Loucy (cell line): Measurements from ENCODE around the gene CHST9.

Source experiments
- H2AFZ ChIP-seq: fragments of 200-600 bp; sonication (generic); 2 replicates; pipeline ENCODE4 v1.6.0; 2016; ENCODE audit warnings: antibody characterized with exemption, mild to moderate bottlenecking, low read length, moderate library complexity
- H3F3A ChIP-seq: fragments of 200-600 bp; 2 replicates; pipeline ENCODE4 v1.6.0; 2016; ENCODE audit warnings: antibody characterized with exemption, low read depth, mild to moderate bottlenecking
- H3K27me3 ChIP-seq: fragments of 200-600 bp; sonication (generic); 2 replicates; pipeline ENCODE4 v1.6.1; 2014; ENCODE audit warnings: low read length, mild to moderate bottlenecking; ENCODE audit not compliant: insufficient read depth, poor library complexity, severe bottlenecking
- H3K36me3 ChIP-seq: fragments of 200-600 bp; sonication (generic); 2 replicates; pipeline ENCODE4 v1.6.1; 2016; ENCODE audit warnings: low read length; ENCODE audit not compliant: insufficient read depth
- H3K4me1 ChIP-seq: fragments of 200-600 bp; sonication (generic); 2 replicates; pipeline ENCODE4 v1.5.1; 2014; ENCODE audit warnings: low read length, mild to moderate bottlenecking; ENCODE audit not compliant: insufficient read depth, poor library complexity, severe bottlenecking
- H3K4me2 ChIP-seq: fragments of 200-600 bp; sonication (generic); 2 replicates; pipeline ENCODE4 v1.6.0; 2014; ENCODE audit warnings: antibody characterized with exemption, low read length, low read depth, mild to moderate bottlenecking; ENCODE audit not compliant: poor library complexity, severe bottlenecking
- H3K4me3 ChIP-seq: fragments of 200-600 bp; sonication (generic); 2 replicates; pipeline ENCODE4 v1.5.1; 2014; ENCODE audit warnings: low read length, mild to moderate bottlenecking, mixed read lengths; ENCODE audit not compliant: poor library complexity, severe bottlenecking
- H3K79me2 ChIP-seq: fragments of 200-600 bp; sonication (generic); 2 replicates; pipeline ENCODE4 v1.6.1; 2014; ENCODE audit warnings: low read length; ENCODE audit not compliant: insufficient read depth
- H3K9ac ChIP-seq: fragments of 200-600 bp; sonication (generic); 2 replicates; pipeline ENCODE4 v1.6.0; 2014; ENCODE audit warnings: mild to moderate bottlenecking, low read depth, low read length, moderate library complexity; ENCODE audit not compliant: poor library complexity, severe bottlenecking
- H3K9me2 ChIP-seq: fragments of 200-600 bp; sonication (generic); replicated peaks from 2 replicates; pipeline ENCODE4 v1.6.1; 2016; ENCODE audit warnings: low read depth, low read length, mixed read lengths
- H3K9me3 ChIP-seq: fragments of 200-600 bp; sonication (generic); 2 replicates; pipeline ENCODE4 v1.6.1; 2014; ENCODE audit warnings: mild to moderate bottlenecking, antibody characterized with exemption, low read length, low read depth; ENCODE audit not compliant: insufficient read depth
- H4K20me1 ChIP-seq: fragments of 200-600 bp; sonication (generic); 2 replicates; pipeline ENCODE4 v1.6.0; 2014; ENCODE audit warnings: antibody characterized with exemption, low read length, mild to moderate bottlenecking; ENCODE audit not compliant: insufficient read depth, poor library complexity, severe bottlenecking
- CTCF ChIP-seq: fragments of 200-600 bp; sonication (generic); conservative IDR thresholded peaks from 2 replicates; pipeline ENCODE4 v1.5.1; 2014; ENCODE audit warnings: mild to moderate bottlenecking, antibody characterized with exemption, low read length
- EZH2phosphoT487 ChIP-seq: fragments of 200-600 bp; IDR thresholded peaks from 2 replicates; pipeline ENCODE4 v1.6.1; 2018; ENCODE audit warnings: antibody characterized with exemption, mild to moderate bottlenecking, moderate library complexity, borderline replicate concordance

CHST9 gene

DNA sequence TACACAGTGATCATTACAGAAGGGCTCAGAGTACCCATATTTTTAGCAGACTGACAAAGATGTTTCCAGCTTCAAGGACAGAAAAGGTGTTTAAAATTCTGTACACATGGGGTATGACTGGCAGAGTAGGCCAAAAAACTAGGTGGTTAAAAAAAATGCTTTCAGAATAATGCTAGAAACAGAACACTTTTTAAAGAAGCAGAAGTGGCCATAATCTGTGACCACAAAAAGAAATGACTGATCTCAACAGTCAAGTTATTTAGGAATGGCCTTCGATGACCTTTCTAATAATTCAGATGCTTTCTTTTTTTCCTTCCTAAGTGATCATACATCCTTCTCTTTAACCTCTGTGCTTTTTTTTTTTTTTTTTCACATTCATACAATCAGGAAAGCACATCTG lies 315.5 kb downstream of the CHST9 start:
- no peak for TF ChIP-seq EZH2phosphoT487
- TF ChIP-seq CTCF, result no peak
- Histone ChIP-seq H3K27me3 (no peaks in the 10 kb centered on the region), H2AFZ (no peak overlapping the region), H3K4me3 (no peak overlapping the region), H3K4me1 (no peaks in the 10 kb centered on the region), H3K36me3 (no peaks in the 10 kb centered on the region), H3F3A (no peaks in the 10 kb centered on the region), H3K4me2 (no peak overlapping the region), H3K79me2 (no peaks in the 10 kb centered on the region), H3K9ac (no peak overlapping the region), H3K9me2 (no peaks in the 10 kb centered on the region), H4K20me1 (no peaks in the 10 kb centered on the region), H3K9me3 (no peaks in the 10 kb centered on the region)

GRCh38 chr18:26868968-26869586 lies 316.0 kb downstream of the CHST9 start:
- no peak overlapping the region for H3K9ac ChIP-seq
- H3K27me3 ChIP-seq, result no peaks in the 10 kb centered on the region
- H3K4me1 ChIP-seq, result no peaks in the 10 kb centered on the region
- no peaks in the 10 kb centered on the region for H3K36me3 ChIP-seq
- no peaks in the 10 kb centered on the region for H3K9me3 ChIP-seq
- TF ChIP-seq CTCF (no peak), EZH2phosphoT487 (no peak)
- no peaks in the 10 kb centered on the region for H3F3A ChIP-seq
- H3K9me2 ChIP-seq, result no peaks in the 10 kb centered on the region
- H4K20me1 ChIP-seq, result no peaks in the 10 kb centered on the region
- no peak overlapping the region for H3K4me3 ChIP-seq
- H2AFZ ChIP-seq, result no peak overlapping the region
- no peak overlapping the region for H3K4me2 ChIP-seq
- no peaks in the 10 kb centered on the region for H3K79me2 ChIP-seq

GRCh38 chr18:26867471-26867870 lies 317.6 kb downstream of the CHST9 start:
- Histone ChIP-seq H3K9me2 (no peaks in the 10 kb centered on the region), H3K27me3 (no peaks in the 10 kb centered on the region), H3K36me3 (no peaks in the 10 kb centered on the region), H3K4me3 (no peak overlapping the region), H3K9ac (no peak overlapping the region), H3K4me1 (no peaks in the 10 kb centered on the region), H2AFZ (no peak overlapping the region), H3K79me2 (no peaks in the 10 kb centered on the region), H3K9me3 (no peaks in the 10 kb centered on the region), H3F3A (no peaks in the 10 kb centered on the region), H4K20me1 (no peaks in the 10 kb centered on the region), H3K4me2 (no peak overlapping the region)
- TF ChIP-seq CTCF (no peak), EZH2phosphoT487 (no peak)
